Sigmoid colon (tissue), 7 donors: ENCODE results near the gene B4GALNT1. TPM values are rescaled to one million over a fixed set of nuclear protein-coding genes. Genes with fewer than 3 reads are reported as not detected.

ENCODE experiments used
- DNase-seq: peaks from one replicate; pipeline ENCODE4 v3.0.0-alpha.2; 2019
- H3K27ac ChIP-seq, 4 donors: fragments of 200-600 bp; sonication (generic); one replicate each; pipeline ENCODE4 v1.5.1; 2016 to 2019; ENCODE audit warnings: mild to moderate bottlenecking in 1 of 4
- H3K27me3 ChIP-seq, 3 donors: fragments of 200-600 bp; sonication (generic); one replicate each; pipeline ENCODE4 v1.5.1; 2019; ENCODE audit warnings: mild to moderate bottlenecking in 1 of 3
- H3K36me3 ChIP-seq, 4 donors: fragments of 200-600 bp; sonication (generic); one replicate each; pipeline ENCODE4 v1.5.1; 2016 to 2019
- H3K4me1 ChIP-seq, 4 donors: fragments of 200-600 bp; sonication (generic); one replicate each; pipeline ENCODE4 v1.5.1; 2017 to 2019
- H3K4me3 ChIP-seq, 4 donors: fragments of 200-600 bp; sonication (generic); one replicate each; pipeline ENCODE4 v1.5.1; 2017 to 2019; ENCODE audit warnings: mild to moderate bottlenecking in 2 of 4, moderate library complexity in 1 of 4
- H3K9me3 ChIP-seq, 4 donors: fragments of 200-600 bp in 3 of 4; sonication (generic) in 3 of 4; one replicate each; pipeline versions ENCODE4 v1.5.1 to v1.6.1; 2013 to 2019
- CTCF ChIP-seq, 4 experiments: fragments of 450-650 bp in 3 of 4; fragments of 200-600 bp in 1 of 4; IDR thresholded peaks; one replicate each; pipeline ENCODE4 v1.5.1; 2016 to 2019; ENCODE audit warnings: antibody characterized with exemption in 4 of 4, mild to moderate bottlenecking in 3 of 4, moderate library complexity in 2 of 4
- EP300 ChIP-seq, 4 donors: sonication (generic); formaldehyde crosslinking; IDR thresholded peaks; one replicate each; pipeline ENCODE4 v1.6.1; 2017; ENCODE audit warnings: antibody characterized with exemption in 4 of 4
- POLR2A ChIP-seq, 2 donors: fragments of 450-650 bp; IDR thresholded peaks; one replicate each; pipeline ENCODE4 v1.6.1; 2016; ENCODE audit warnings: antibody characterized with exemption in 2 of 2, mild to moderate bottlenecking in 2 of 2, moderate library complexity in 2 of 2
- POLR2AphosphoS5 ChIP-seq, 4 donors: sonication (generic); formaldehyde crosslinking; IDR thresholded peaks; one replicate each; pipeline ENCODE4 v1.6.1; 2017; ENCODE audit warnings: antibody characterized with exemption in 4 of 4
- WGBS, 2 donors: extraction: QIAGEN DNeasy Blood & Tissue Kit; methylation state at CpG; one replicate each; pipeline ENCODE4 v1.1.7; 2013; 5-methylcytosine and 5-hydroxymethylcytosine counted together
- intact Hi-C: fragments of 100-400 bp; cut with DNase I; formaldehyde crosslinking; loops from one replicate; pipeline ENCODE4 v1.15.1; 2023
- polyA plus RNA-seq, 3 donors: library from polyadenylated mRNA; stranded (reverse); fragments of 200-250 nt; gene quantifications; one replicate each; pipeline ENCODE4 v1.2.3, GENCODE V29; 2013
- total RNA-seq, 4 donors: library from RNA; depleted of rRNA; stranded (reverse); fragments of >200 nt; gene quantifications; one replicate each; pipeline ENCODE4 v1.1.0, GENCODE V29; 2016
- donor health status: healthy with polysubstance abuse.
- donor health status: Bipolar disorder and iron deficiency.
- donor health status: healthy.

B4GALNT1 gene
- total and polyA plus RNA-seq, 7 donors, result 0.99 to 4.4 (median 3.2) TPM; not detected in 2

DNA sequence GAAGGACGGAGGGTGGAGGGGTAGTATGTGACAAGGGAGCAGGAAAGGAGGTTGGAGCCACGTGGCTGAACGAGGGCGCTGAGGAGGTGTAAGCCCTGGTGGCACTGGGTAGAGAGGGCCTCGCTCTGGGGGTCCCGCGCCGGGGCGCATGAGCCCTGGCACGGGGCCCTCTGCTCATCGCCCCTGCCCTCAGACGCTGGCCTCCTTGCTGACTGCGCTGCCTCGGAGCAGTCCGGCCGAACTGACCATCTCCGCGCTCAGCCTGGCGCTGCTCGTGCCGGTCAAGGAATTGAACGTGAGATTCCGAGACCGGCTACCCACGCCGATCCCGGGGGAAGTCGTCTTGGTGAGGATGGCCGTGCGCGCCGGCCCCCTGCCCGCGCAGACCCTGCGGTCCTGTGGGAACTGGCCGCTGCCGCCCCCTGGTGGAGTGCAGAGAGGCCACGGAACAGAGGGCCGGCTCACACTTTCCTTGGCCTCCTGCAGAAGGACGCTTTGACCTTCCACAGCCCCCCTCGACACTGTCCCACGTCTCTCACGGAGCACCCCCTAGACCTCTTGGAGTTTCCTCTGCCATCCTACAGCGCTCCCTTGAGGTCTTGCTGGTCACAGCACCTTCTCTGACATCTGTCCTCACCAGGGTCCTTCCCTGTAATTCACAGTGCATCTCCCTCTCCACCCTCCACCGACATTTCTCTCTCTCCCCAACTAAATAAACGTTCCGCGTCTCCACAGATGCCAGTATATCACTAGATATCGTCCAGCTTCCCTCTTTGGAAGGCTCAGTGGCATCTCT is 11.3 kb downstream of the B4GALNT1 start:
- Histone ChIP-seq H3K27ac (no peak overlapping the region), H3K4me3 (peak overlapping the region in 3 of 4 donors; percentile 40 to 48 (median 44)), H3K27me3 (peaks cover 0 to 59% (median 4%) of the 10 kb centered on the region in 3 donors), H3K4me1 (peaks cover 0 to 17% (median 15%) of the 10 kb centered on the region in 4 donors), H3K9me3 (no peaks in the 10 kb centered on the region), H3K36me3 (peaks cover 0 to 27% (median 8%) of the 10 kb centered on the region in 4 donors)
- 3% methylated on average over 49 of the region's 49 CpGs for WGBS, 2 donors
- DNase-seq, result peak; percentile 81
- intact Hi-C loops, result loop anchor here (1.0 to 5.0 kb wide), 2 partner anchors 38 to 71 kb away; partner anchors contain the start of gene OS9
- TF ChIP-seq CTCF (IDR thresholded peaks at IDR 0.05) (peak; percentile 93 to 96 (median 94)), POLR2A (IDR thresholded peaks at IDR 0.05) (no peak), POLR2AphosphoS5 (IDR thresholded peaks at IDR 0.05) (peak in 1 of 4 donors; percentile 27), EP300 (IDR thresholded peaks at IDR 0.05) (no peak)

DNA sequence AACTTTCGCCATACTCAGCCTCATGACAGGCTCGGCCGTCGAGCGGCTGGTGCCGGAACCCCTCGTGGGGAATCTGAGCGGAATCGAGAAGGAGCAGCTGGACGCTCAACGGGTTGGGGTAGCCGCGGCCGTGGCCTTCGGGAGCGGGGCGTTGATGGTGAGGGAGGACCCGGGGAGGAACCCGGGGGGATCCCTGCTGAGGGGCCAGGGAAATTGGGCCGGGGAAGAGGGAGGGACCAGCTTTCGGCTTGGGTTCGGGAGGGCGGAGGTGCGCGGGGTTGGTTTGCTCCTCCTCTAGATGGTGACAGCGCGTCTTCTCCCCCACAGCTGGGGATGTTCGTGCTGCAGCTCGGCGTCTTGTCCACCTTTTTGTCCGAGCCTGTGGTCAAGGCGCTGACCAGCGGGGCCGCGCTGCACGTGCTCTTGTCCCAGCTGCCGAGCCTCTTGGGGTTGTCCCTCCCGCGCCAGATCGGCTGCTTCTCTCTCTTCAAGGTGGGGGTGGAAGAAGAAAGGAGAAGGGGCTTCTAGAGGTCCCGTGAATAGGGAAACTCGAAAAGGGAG is 12.0 kb downstream of the B4GALNT1 start:
- H3K9me3 ChIP-seq, result no peaks in the 10 kb centered on the region
- no peak overlapping the region for H3K27ac ChIP-seq
- DNase-seq, result peak; percentile 74
- H3K4me3 ChIP-seq, result peak overlapping the region in 3 of 4 donors; percentile 40 to 48 (median 44)
- H3K27me3 ChIP-seq, result peaks cover 0 to 53% (median 4%) of the 10 kb centered on the region in 3 donors
- TF ChIP-seq EP300 (IDR thresholded peaks at IDR 0.05) (no peak), POLR2A (IDR thresholded peaks at IDR 0.05) (no peak), POLR2AphosphoS5 (IDR thresholded peaks at IDR 0.05) (no peak), CTCF (IDR thresholded peaks at IDR 0.05) (no peak)
- 4 to 5% methylated on average over 42 of the region's 42 CpGs for WGBS, 2 donors
- peaks cover 0 to 22% (median 20%) of the 10 kb centered on the region in 4 donors for H3K4me1 ChIP-seq
- intact Hi-C loops, result loop anchor here (1.0 to 5.0 kb wide), 2 partner anchors 38 to 71 kb away; partner anchors contain the start of gene OS9
- H3K36me3 ChIP-seq, result peaks cover 5 to 27% (median 12%) of the 10 kb centered on the region in 4 donors

- WGBS, 2 donors, result 15 to 21% methylated on average over 13 of the region's 13 CpGs
- DNase-seq, result no peak
Measured at GRCh38 chr12:57620245-57620935, 12.6 kb downstream of the B4GALNT1 start.

More at GRCh38 chr12:57620245-57620935, 12.6 kb downstream of the B4GALNT1 start:
- Histone ChIP-seq H3K4me1 (peaks cover 0 to 28% (median 26%) of the 10 kb centered on the region in 4 donors), H3K9me3 (no peaks in the 10 kb centered on the region), H3K27ac (no peak overlapping the region), H3K4me3 (no peak overlapping the region), H3K27me3 (peaks cover 0 to 48% (median 4%) of the 10 kb centered on the region in 3 donors), H3K36me3 (peaks cover 10 to 27% (median 18%) of the 10 kb centered on the region in 4 donors)
- no peak for TF ChIP-seq CTCF (IDR thresholded peaks at IDR 0.05)
- no peak for TF ChIP-seq POLR2A (IDR thresholded peaks at IDR 0.05)
- TF ChIP-seq EP300 (IDR thresholded peaks at IDR 0.05), result no peak
- intact Hi-C loops, result loop anchor here (5.0 kb wide), 1 partner anchor 72 kb away; the partner anchor contains the start of gene OS9
